ENCODE results near the gene SLC6A6. TPM values are rescaled to one million over a fixed set of nuclear protein-coding genes. Genes with fewer than 3 reads are reported as not detected.
A peak's percentile ranks its signal among the peaks of the same experiment; 100 is the strongest.

Gene SLC6A6
- total and polyA plus RNA-seq, 2 donors (not counting 1 experiment from before 2014, with no cell fraction given) = 8.9 to 24.0 TPM

GRCh38 chr3:14524920-14525660 lies 122.7 kb downstream of the SLC6A6 start:
- no peak for DNase-seq (ENCODE audit: low read depth in 2 of 2)
- H3K9ac ChIP-seq (ENCODE audit: insufficient read depth, low read length) = no peak overlapping the region
- H3K9me3 ChIP-seq (ENCODE audit: control insufficient read depth, insufficient read depth, low read depth, low read length) = no peaks in the 10 kb centered on the region
- no peaks in the 10 kb centered on the region for H4K20me1 ChIP-seq (ENCODE audit: control insufficient read depth, extremely low read depth, insufficient read depth, low read length)
- H2AFZ ChIP-seq (ENCODE audit: low read length) = no peak overlapping the region
- no peaks in the 10 kb centered on the region for H3K79me2 ChIP-seq (ENCODE audit: control insufficient read depth, insufficient read depth, low read length)
- no peak overlapping the region for H3K4me2 ChIP-seq (ENCODE audit: extremely low read depth, insufficient read depth, low read length)
- no peaks in the 10 kb centered on the region for H3K36me3 ChIP-seq (ENCODE audit: control insufficient read depth, insufficient read depth, low read length)
- no peak overlapping the region for H3K4me3 ChIP-seq (replicated peaks in 1 of 4; ENCODE audit: control extremely low read depth in 1 of 4, insufficient read depth in 1 of 4, low read depth in 3 of 4, low read length in 4 of 4)
- H3K4me1 ChIP-seq (ENCODE audit: control insufficient read depth, extremely low read depth, insufficient read depth, low read length) = no peaks in the 10 kb centered on the region
- H3K27ac ChIP-seq (ENCODE audit: insufficient read depth, low read length) = no peak overlapping the region
- TF ChIP-seq EZH2 (IDR thresholded peaks at IDR 0.05; ENCODE audit: low read length, missing control alignments) (no peak), CTCF (conservative IDR thresholded peaks at IDR 0.05 in 1 of 2, IDR thresholded peaks at IDR 0.05 in 1 of 2; ENCODE audit: low read depth in 1 of 2, low read length in 2 of 2) (no peak)
- H3K27me3 ChIP-seq (ENCODE audit: control insufficient read depth, insufficient read depth, low read length) = no peaks in the 10 kb centered on the region

GRCh38 chr3:14525685-14526631 lies 123.6 kb downstream of the SLC6A6 start:
- H3K9me3 ChIP-seq (ENCODE audit: control insufficient read depth, insufficient read depth, low read depth, low read length) = no peaks in the 10 kb centered on the region
- peak overlapping the region; percentile 67 for H2AFZ ChIP-seq (ENCODE audit: low read length)
- H3K9ac ChIP-seq (ENCODE audit: insufficient read depth, low read length) = no peak overlapping the region

More at GRCh38 chr3:14525685-14526631, 123.6 kb downstream of the SLC6A6 start:
- Histone ChIP-seq H3K27me3 (ENCODE audit: control insufficient read depth, insufficient read depth, low read length) (no peaks in the 10 kb centered on the region), H3K4me1 (ENCODE audit: control insufficient read depth, extremely low read depth, insufficient read depth, low read length) (no peaks in the 10 kb centered on the region), H3K4me3 (replicated peaks in 1 of 4; ENCODE audit: control extremely low read depth in 1 of 4, insufficient read depth in 1 of 4, low read depth in 3 of 4, low read length in 4 of 4) (peak overlapping the region in 1 of 4 experiments; percentile 22), H3K4me2 (ENCODE audit: extremely low read depth, insufficient read depth, low read length) (peak overlapping the region; percentile 29), H4K20me1 (ENCODE audit: control insufficient read depth, extremely low read depth, insufficient read depth, low read length) (no peaks in the 10 kb centered on the region), H3K36me3 (ENCODE audit: control insufficient read depth, insufficient read depth, low read length) (no peaks in the 10 kb centered on the region), H3K79me2 (ENCODE audit: control insufficient read depth, insufficient read depth, low read length) (no peaks in the 10 kb centered on the region), H3K27ac (ENCODE audit: insufficient read depth, low read length) (no peak overlapping the region)
- no peak for TF ChIP-seq CTCF (conservative IDR thresholded peaks at IDR 0.05 in 1 of 2, IDR thresholded peaks at IDR 0.05 in 1 of 2; ENCODE audit: low read depth in 1 of 2, low read length in 2 of 2)
- TF ChIP-seq EZH2 (IDR thresholded peaks at IDR 0.05; ENCODE audit: low read length, missing control alignments) = no peak
- DNase-seq (ENCODE audit: low read depth in 2 of 2) = peak; percentile 5 to 48
